ENCODE results near the gene C3orf22.

GRCh38 chr3:126515066-126515706, 43.5 kb downstream of the C3orf22 start:
- TF ChIP-seq CTCF (IDR thresholded peaks at IDR 0.05): no peak
- TF ChIP-seq POLR2A (IDR thresholded peaks at IDR 0.05): no peak
- no peak for TF ChIP-seq POLR2AphosphoS5 (IDR thresholded peaks at IDR 0.05)

All from gastroesophageal sphincter (tissue), 3 donors.